K562 (cell line): ENCODE measurements around the gene SERINC5. TPM values are rescaled to one million over a fixed set of nuclear protein-coding genes. Genes with fewer than 3 reads are reported as not detected.

Source experiments
- ZNF133 ChIP-seq: fragments of 250-450 bp; sonication (Bioruptor Pico); IDR thresholded peaks from 2 replicates; pipeline ENCODE4 v1.4.0; 2020; ENCODE audit warnings: mild to moderate bottlenecking
- ZNF175 ChIP-seq: fragments of 200-800 bp; sonication (Bioruptor generic); IDR thresholded peaks from 2 replicates; pipeline ENCODE4 v1.6.1; 2016; ENCODE audit warnings: low read depth, mild to moderate bottlenecking, missing genetic modification characterization, missing compliant biosample characterization
- ZNF584 ChIP-seq: fragments of 200-800 bp; sonication (Bioruptor generic); IDR thresholded peaks from 2 replicates; pipeline ENCODE4 v1.6.1; 2016; ENCODE audit warnings: low read depth, mild to moderate bottlenecking, missing genetic modification characterization, missing compliant biosample characterization
- polyA plus RNA-seq, 8 experiments: library from polyadenylated mRNA; depleted of rRNA in 4 of 8; stranded (reverse) in 5 of 8; unstranded in 3 of 8; fragments of >200 nt; fragmentation: Nextera tagmentation in 2 of 8; fragmentation: Illumina TruSeq in 1 of 8; extraction: Ambion mirVana in 2 of 8; extraction: Trizol in 1 of 8; gene quantifications; 2 replicates each; pipeline versions ENCODE4 v1.2.1 to v1.2.3, GENCODE V29; 2011 to 2014; ENCODE audit warnings: inconsistent platforms in 1 of 8, missing spikeins in 1 of 8
- total RNA-seq, 7 experiments: library from RNA; depleted of rRNA in 6 of 7; stranded (reverse); fragments of >200 nt in 6 of 7; fragmentation: Illumina TruSeq in 2 of 7; extraction: Trizol in 2 of 7; gene quantifications; 2 replicates each; pipeline versions ENCODE4 v1.2.1 to v1.2.3, GENCODE V29; 2011 to 2021; ENCODE audit warnings: low replicate concordance in 1 of 7
- TF ChIP-seq, protein P1 (sequence below): IDR thresholded peaks from 3 replicates; pipeline ENCODE4 v1.6.1; 2011; ENCODE audit warnings: borderline replicate concordance, mild to moderate bottlenecking, moderate library complexity; ENCODE audit not compliant: insufficient read length; ENCODE audit errors: extremely low read depth
- TF ChIP-seq, protein P2 (sequence below): conservative IDR thresholded peaks from 2 replicates; pipeline ENCODE4 v1.6.1; 2011; ENCODE audit warnings: low read depth, mild to moderate bottlenecking, low read length; ENCODE audit not compliant: control insufficient read depth
- TF ChIP-seq, protein P3 (sequence below): sonication (generic); formaldehyde crosslinking; IDR thresholded peaks from 2 replicates; pipeline ENCODE4 v1.8.0; 2022; ENCODE audit warnings: mild to moderate bottlenecking, missing genetic modification reagents

The SERINC5 gene
- total and polyA plus RNA-seq, 9 of the 15 experiments (the other 6 are each of a cell fraction or from before 2014, with no cell fraction given): 1.4 to 7.9 (median 3.7) TPM

DNA sequence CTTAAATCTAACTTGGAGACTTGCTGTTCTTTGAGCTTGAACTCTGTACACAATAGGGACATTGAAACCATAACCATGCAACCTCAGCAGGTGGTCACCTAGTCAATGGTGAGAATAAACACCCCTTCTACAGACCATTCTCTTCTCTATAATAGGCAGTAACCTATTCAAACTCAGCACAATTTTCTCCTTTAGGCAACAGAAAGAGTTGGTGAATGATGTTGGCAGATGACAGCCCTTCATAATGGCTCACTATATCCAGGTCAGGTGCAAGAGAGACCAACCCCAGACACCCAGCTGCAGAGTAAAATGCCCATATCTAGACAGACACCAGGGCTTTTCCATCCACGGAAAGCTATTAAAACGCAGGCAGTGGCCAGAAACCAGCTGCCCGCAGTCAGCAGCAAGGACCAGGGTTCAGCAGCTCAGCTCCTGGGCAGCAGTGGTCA is 106.7 kb downstream of the SERINC5 start (continued):
- TF ChIP-seq ZNF133 (CRISPR knock-in tag) (no peak), ZNF175 (CRISPR knock-in tag) (no peak), ZNF584 (no peak)
- TF ChIP-seq, protein P1, sequence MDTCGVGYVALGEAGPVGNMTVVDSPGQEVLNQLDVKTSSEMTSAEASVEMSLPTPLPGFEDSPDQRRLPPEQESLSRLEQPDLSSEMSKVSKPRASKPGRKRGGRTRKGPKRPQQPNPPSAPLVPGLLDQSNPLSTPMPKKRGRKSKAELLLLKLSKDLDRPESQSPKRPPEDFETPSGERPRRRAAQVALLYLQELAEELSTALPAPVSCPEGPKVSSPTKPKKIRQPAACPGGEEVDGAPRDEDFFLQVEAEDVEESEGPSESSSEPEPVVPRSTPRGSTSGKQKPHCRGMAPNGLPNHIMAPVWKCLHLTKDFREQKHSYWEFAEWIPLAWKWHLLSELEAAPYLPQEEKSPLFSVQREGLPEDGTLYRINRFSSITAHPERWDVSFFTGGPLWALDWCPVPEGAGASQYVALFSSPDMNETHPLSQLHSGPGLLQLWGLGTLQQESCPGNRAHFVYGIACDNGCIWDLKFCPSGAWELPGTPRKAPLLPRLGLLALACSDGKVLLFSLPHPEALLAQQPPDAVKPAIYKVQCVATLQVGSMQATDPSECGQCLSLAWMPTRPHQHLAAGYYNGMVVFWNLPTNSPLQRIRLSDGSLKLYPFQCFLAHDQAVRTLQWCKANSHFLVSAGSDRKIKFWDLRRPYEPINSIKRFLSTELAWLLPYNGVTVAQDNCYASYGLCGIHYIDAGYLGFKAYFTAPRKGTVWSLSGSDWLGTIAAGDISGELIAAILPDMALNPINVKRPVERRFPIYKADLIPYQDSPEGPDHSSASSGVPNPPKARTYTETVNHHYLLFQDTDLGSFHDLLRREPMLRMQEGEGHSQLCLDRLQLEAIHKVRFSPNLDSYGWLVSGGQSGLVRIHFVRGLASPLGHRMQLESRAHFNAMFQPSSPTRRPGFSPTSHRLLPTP: no peak
- TF ChIP-seq, protein P2, sequence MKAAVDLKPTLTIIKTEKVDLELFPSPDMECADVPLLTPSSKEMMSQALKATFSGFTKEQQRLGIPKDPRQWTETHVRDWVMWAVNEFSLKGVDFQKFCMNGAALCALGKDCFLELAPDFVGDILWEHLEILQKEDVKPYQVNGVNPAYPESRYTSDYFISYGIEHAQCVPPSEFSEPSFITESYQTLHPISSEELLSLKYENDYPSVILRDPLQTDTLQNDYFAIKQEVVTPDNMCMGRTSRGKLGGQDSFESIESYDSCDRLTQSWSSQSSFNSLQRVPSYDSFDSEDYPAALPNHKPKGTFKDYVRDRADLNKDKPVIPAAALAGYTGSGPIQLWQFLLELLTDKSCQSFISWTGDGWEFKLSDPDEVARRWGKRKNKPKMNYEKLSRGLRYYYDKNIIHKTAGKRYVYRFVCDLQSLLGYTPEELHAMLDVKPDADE: no peak
- TF ChIP-seq, protein P3, sequence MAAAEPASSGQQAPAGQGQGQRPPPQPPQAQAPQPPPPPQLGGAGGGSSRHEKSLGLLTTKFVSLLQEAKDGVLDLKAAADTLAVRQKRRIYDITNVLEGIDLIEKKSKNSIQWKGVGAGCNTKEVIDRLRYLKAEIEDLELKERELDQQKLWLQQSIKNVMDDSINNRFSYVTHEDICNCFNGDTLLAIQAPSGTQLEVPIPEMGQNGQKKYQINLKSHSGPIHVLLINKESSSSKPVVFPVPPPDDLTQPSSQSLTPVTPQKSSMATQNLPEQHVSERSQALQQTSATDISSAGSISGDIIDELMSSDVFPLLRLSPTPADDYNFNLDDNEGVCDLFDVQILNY (CRISPR knock-in tag): no peak
